ENCODE measurements around the gene JPH2. TPM values are rescaled to one million over a fixed set of nuclear protein-coding genes. Genes with fewer than 3 reads are reported as not detected.
"Not testable (repeated sequence)": the region's sequence is repeated elsewhere in the genome, so short reads cannot be mapped to it uniquely, and the experiment has no call there.

The JPH2 gene
- total RNA-seq, 2 donors from 2014 or later = 29.1 to 31.1 TPM

GRCh38 chr20:44135012-44135412 lies 52.0 kb downstream of the JPH2 start:
- no peak overlapping the region for H3K27ac ChIP-seq
- H3K4me3 ChIP-seq = no peak overlapping the region
- DNase-seq (ENCODE audit: low spot score) = no peak
- WGBS = 68% methylated on average over 3 of the region's 3 CpGs
- intact Hi-C loops (cut with DNase I) = loop anchor here (5.0 kb wide), 1 partner anchor 52 kb away; the partner anchor contains the start of gene JPH2
- H3K36me3 ChIP-seq = no peaks in the 10 kb centered on the region
- H3K27me3 ChIP-seq (replicated peaks; ENCODE audit: insufficient read depth) = no peaks in the 10 kb centered on the region
- TF ChIP-seq POLR2A (IDR thresholded peaks at IDR 0.05) (no peak), CTCF (IDR thresholded peaks at IDR 0.05) (no peak), POLR2AphosphoS5 (IDR thresholded peaks at IDR 0.05) (no peak)
- H3K9me3 ChIP-seq = no peaks in the 10 kb centered on the region
- no peaks in the 10 kb centered on the region for H3K4me1 ChIP-seq (replicated peaks)

GRCh38 chr20:44133424-44133823 lies 53.6 kb downstream of the JPH2 start:
- H3K4me3 ChIP-seq = no peak overlapping the region
- WGBS = 76% methylated on average over 4 of the region's 4 CpGs
- no peaks in the 10 kb centered on the region for H3K36me3 ChIP-seq
- DNase-seq (ENCODE audit: low spot score) = no peak
- no peak overlapping the region for H3K27ac ChIP-seq
- H3K4me1 ChIP-seq (replicated peaks) = no peaks in the 10 kb centered on the region
- H3K27me3 ChIP-seq (replicated peaks; ENCODE audit: insufficient read depth) = no peaks in the 10 kb centered on the region
- intact Hi-C loops (cut with DNase I) = no loop called here
- no peaks in the 10 kb centered on the region for H3K9me3 ChIP-seq
- TF ChIP-seq POLR2A (IDR thresholded peaks at IDR 0.05) = no peak
- no peak for TF ChIP-seq CTCF (IDR thresholded peaks at IDR 0.05)
- no peak for TF ChIP-seq POLR2AphosphoS5 (IDR thresholded peaks at IDR 0.05)

GRCh38 chr20:44131704-44132103 lies 55.3 kb downstream of the JPH2 start:
- Histone ChIP-seq H3K4me1 (replicated peaks) (no peaks in the 10 kb centered on the region), H3K9me3 (no peaks in the 10 kb centered on the region), H3K27me3 (replicated peaks; ENCODE audit: insufficient read depth) (no peaks in the 10 kb centered on the region), H3K4me3 (no peak overlapping the region), H3K36me3 (no peaks in the 10 kb centered on the region), H3K27ac (no peak overlapping the region)
- TF ChIP-seq POLR2A (IDR thresholded peaks at IDR 0.05) = no peak
- TF ChIP-seq POLR2AphosphoS5 (IDR thresholded peaks at IDR 0.05) = no peak
- no peak for TF ChIP-seq CTCF (IDR thresholded peaks at IDR 0.05)
- 67% methylated on average over 1 of the region's 1 CpG for WGBS
- no peak for DNase-seq (ENCODE audit: low spot score)
- intact Hi-C loops (cut with DNase I) = no loop called here

GRCh38 chr20:44129911-44130718 lies 56.9 kb downstream of the JPH2 start:
- Histone ChIP-seq H3K9me3 (no peaks in the 10 kb centered on the region), H3K4me1 (replicated peaks) (no peaks in the 10 kb centered on the region), H3K36me3 (no peaks in the 10 kb centered on the region), H3K27me3 (replicated peaks; ENCODE audit: insufficient read depth) (no peaks in the 10 kb centered on the region), H3K27ac (no peak overlapping the region), H3K4me3 (no peak overlapping the region)
- intact Hi-C loops (cut with DNase I) = no loop called here
- WGBS = 49% methylated on average over 9 of the region's 9 CpGs
- no peak for DNase-seq (ENCODE audit: low spot score)
- TF ChIP-seq CTCF (IDR thresholded peaks at IDR 0.05) (no peak), POLR2A (IDR thresholded peaks at IDR 0.05) (no peak), POLR2AphosphoS5 (IDR thresholded peaks at IDR 0.05) (no peak)

GRCh38 chr20:44129300-44129699 lies 57.7 kb downstream of the JPH2 start:
- H3K4me1 ChIP-seq (replicated peaks); H3K4me3 ChIP-seq; H3K27me3 ChIP-seq (replicated peaks; ENCODE audit: insufficient read depth); H3K9me3 ChIP-seq; H3K36me3 ChIP-seq; H3K27ac ChIP-seq; intact Hi-C loops (cut with DNase I); DNase-seq (ENCODE audit: low spot score): not testable (repeated sequence)
- 88% methylated on average over 7 of the region's 7 CpGs for WGBS
